Measurements from ENCODE around the gene DLG2. TPM values are rescaled to one million over a fixed set of nuclear protein-coding genes. Genes with fewer than 3 reads are reported as not detected.

The DLG2 gene
- total and polyA plus RNA-seq, 4 donors = 0.30 to 5.5 (median 0.68) TPM

GRCh38 chr11:84836371-84836770 lies 790.8 kb downstream of the DLG2 start:
- Histone ChIP-seq H3K9ac (ENCODE audit: low read depth in 1 of 2, low read length in 2 of 2) (no peak overlapping the region), H3K4me3 (ENCODE audit: low read depth in 1 of 3, low read length in 3 of 3) (no peak overlapping the region), H3K27me3 (ENCODE audit: control insufficient read depth in 4 of 4, insufficient read depth in 4 of 4, low read length in 3 of 4) (no peaks in the 10 kb centered on the region), H3K9me3 (ENCODE audit: control insufficient read depth in 4 of 4, low read length in 3 of 4) (no peaks in the 10 kb centered on the region), H3K4me1 (ENCODE audit: control insufficient read depth in 4 of 4, insufficient read depth in 4 of 4, low read length in 3 of 4) (no peaks in the 10 kb centered on the region), H3K36me3 (ENCODE audit: control insufficient read depth in 4 of 4, insufficient read depth in 3 of 4, low read depth in 1 of 4, low read length in 3 of 4) (no peaks in the 10 kb centered on the region), H3K27ac (ENCODE audit: low read depth in 1 of 2, low read length in 2 of 2) (no peak overlapping the region)
- TF ChIP-seq RXRA (IDR thresholded peaks at IDR 0.05) = no peak
- no peak for TF ChIP-seq HNF4G (IDR thresholded peaks at IDR 0.05)
- TF ChIP-seq, protein P1, sequence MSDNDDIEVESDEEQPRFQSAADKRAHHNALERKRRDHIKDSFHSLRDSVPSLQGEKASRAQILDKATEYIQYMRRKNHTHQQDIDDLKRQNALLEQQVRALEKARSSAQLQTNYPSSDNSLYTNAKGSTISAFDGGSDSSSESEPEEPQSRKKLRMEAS (IDR thresholded peaks at IDR 0.05) = no peak
- TF ChIP-seq REST (IDR thresholded peaks at IDR 0.05) = no peak
- no peak for TF ChIP-seq YY1 (IDR thresholded peaks at IDR 0.05)
- TF ChIP-seq TAF1 (conservative IDR thresholded peaks at IDR 0.05) = no peak
- no peak for TF ChIP-seq ATF3 (IDR thresholded peaks at IDR 0.05)
- TF ChIP-seq, protein P2, sequence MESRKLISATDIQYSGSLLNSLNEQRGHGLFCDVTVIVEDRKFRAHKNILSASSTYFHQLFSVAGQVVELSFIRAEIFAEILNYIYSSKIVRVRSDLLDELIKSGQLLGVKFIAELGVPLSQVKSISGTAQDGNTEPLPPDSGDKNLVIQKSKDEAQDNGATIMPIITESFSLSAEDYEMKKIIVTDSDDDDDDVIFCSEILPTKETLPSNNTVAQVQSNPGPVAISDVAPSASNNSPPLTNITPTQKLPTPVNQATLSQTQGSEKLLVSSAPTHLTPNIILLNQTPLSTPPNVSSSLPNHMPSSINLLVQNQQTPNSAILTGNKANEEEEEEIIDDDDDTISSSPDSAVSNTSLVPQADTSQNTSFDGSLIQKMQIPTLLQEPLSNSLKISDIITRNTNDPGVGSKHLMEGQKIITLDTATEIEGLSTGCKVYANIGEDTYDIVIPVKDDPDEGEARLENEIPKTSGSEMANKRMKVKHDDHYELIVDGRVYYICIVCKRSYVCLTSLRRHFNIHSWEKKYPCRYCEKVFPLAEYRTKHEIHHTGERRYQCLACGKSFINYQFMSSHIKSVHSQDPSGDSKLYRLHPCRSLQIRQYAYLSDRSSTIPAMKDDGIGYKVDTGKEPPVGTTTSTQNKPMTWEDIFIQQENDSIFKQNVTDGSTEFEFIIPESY (IDR thresholded peaks at IDR 0.05) = no peak
- TF ChIP-seq FOXA1 (IDR thresholded peaks at IDR 0.05) = no peak
- TF ChIP-seq GABPA (IDR thresholded peaks at IDR 0.05 in 1 of 2, conservative IDR thresholded peaks at IDR 0.05 in 1 of 2) = no peak
- TF ChIP-seq FOXA2 (IDR thresholded peaks at IDR 0.05) = no peak
- no peak for TF ChIP-seq EGR1 (IDR thresholded peaks at IDR 0.05; ENCODE audit: low read depth in 2 of 2)
- no peak for TF ChIP-seq RAD21 (IDR thresholded peaks at IDR 0.05)
- no peak for TF ChIP-seq SP1 (IDR thresholded peaks at IDR 0.05)
- no peak for TF ChIP-seq JUND (IDR thresholded peaks at IDR 0.05)
- no peak for TF ChIP-seq HNF4A (conservative IDR thresholded peaks at IDR 0.05)
- TF ChIP-seq CTCF (IDR thresholded peaks at IDR 0.05; ENCODE audit: low read depth, low read length, missing input control) = no peak
- TF ChIP-seq NR2F2 (IDR thresholded peaks at IDR 0.05) = no peak
- DNase-seq (ENCODE audit: low spot score) = no peak
